Testis (tissue), 2 donors: ENCODE data around the gene FNDC5.

Experiments
- CTCF ChIP-seq, 3 experiments: fragments of 450-650 bp in 2 of 3; fragments of 200-600 bp in 1 of 3; sonication (generic) in 1 of 3; IDR thresholded peaks; one replicate each; pipeline ENCODE4 v1.5.1; 2016 to 2019; ENCODE audit warnings: antibody characterized with exemption in 3 of 3, mild to moderate bottlenecking in 2 of 3, moderate library complexity in 1 of 3
- POLR2A ChIP-seq: fragments of 450-650 bp; IDR thresholded peaks from one replicate; pipeline ENCODE4 v1.6.1; 2017; ENCODE audit warnings: antibody characterized with exemption, mild to moderate bottlenecking, moderate library complexity

GRCh38 chr1:32858136-32858535, 12.6 kb downstream of the FNDC5 start:
- no peak for TF ChIP-seq POLR2A
- no peak for TF ChIP-seq CTCF (IDR thresholded peaks at IDR 0.05)
